ENCODE results near the gene FBXW7. TPM values are rescaled to one million over a fixed set of nuclear protein-coding genes. Genes with fewer than 3 reads are reported as not detected.

The FBXW7 gene
- total and polyA plus RNA-seq, 2 of the 13 experiments (the other 11 are each of a cell fraction or from before 2014, with no cell fraction given), result 5.0 to 40.9 TPM

GRCh38 chr4:152467101-152467500 lies 68.8 kb downstream of the FBXW7 start:
- no peak for ATAC-seq
- CTCF ChIA-PET (ENCODE audit: low intra/inter-chr PET ratio, low total read pairs), result no interaction called here
- in situ Hi-C loops (cut with HindIII; ENCODE audit: extremely low pct_ligation_motif_present, low pct_unique_long_range_greater_than_20kb), result no loop called here
- Histone ChIP-seq H3K79me2 (ENCODE audit: insufficient read depth, low read length) (peaks cover 32% of the 10 kb centered on the region), H3K4me3 (replicated peaks in 1 of 3; ENCODE audit: insufficient read depth in 1 of 3, low read depth in 2 of 3, low read length in 3 of 3) (no peak overlapping the region), H2AFZ (ENCODE audit: low read length) (no peak overlapping the region), H3K9ac (ENCODE audit: insufficient read depth, low read depth, low read length) (no peak overlapping the region), H3K36me3 (replicated peaks in 1 of 2; ENCODE audit: control insufficient read depth in 1 of 2, insufficient read depth in 2 of 2, low read length in 2 of 2) (no peaks in the 10 kb centered on the region), H3K9me3 (ENCODE audit: low read length) (no peaks in the 10 kb centered on the region), H3K27ac (ENCODE audit: extremely low read length, insufficient read depth, low read length) (no peak overlapping the region), H3K27me3 (ENCODE audit: control insufficient read depth in 1 of 2, insufficient read depth in 2 of 2, low read length in 2 of 2) (no peaks in the 10 kb centered on the region), H3K4me2 (ENCODE audit: low read depth, low read length) (no peak overlapping the region), H3K4me1 (ENCODE audit: insufficient read depth, low read length) (peaks cover 24% of the 10 kb centered on the region), H4K20me1 (ENCODE audit: insufficient read depth, low read length) (no peaks in the 10 kb centered on the region)
- no peak for FAIRE-seq
- no peak for TF ChIP-seq JUN (CRISPR knock-in tag; IDR thresholded peaks at IDR 0.05)
- TF ChIP-seq TEF (CRISPR knock-in tag; IDR thresholded peaks at IDR 0.05), result no peak
- TF ChIP-seq ZNF552 (CRISPR knock-in tag; IDR thresholded peaks at IDR 0.05; ENCODE audit: borderline replicate concordance), result no peak
- no peak for TF ChIP-seq DMTF1 (CRISPR knock-in tag; IDR thresholded peaks at IDR 0.05)
- TF ChIP-seq ZNF761 (CRISPR knock-in tag; conservative IDR thresholded peaks at IDR 0.05), result no peak
- TF ChIP-seq SAFB2 (CRISPR knock-in tag; IDR thresholded peaks at IDR 0.05; ENCODE audit: borderline replicate concordance, low read depth), result no peak
- no peak for TF ChIP-seq TGIF2 (CRISPR knock-in tag; IDR thresholded peaks at IDR 0.05)
- TF ChIP-seq ZNF670 (CRISPR knock-in tag; IDR thresholded peaks at IDR 0.05; ENCODE audit: borderline replicate concordance), result no peak
- no peak for TF ChIP-seq IRF1 (CRISPR knock-in tag; IDR thresholded peaks at IDR 0.05; ENCODE audit: low read depth)
- TF ChIP-seq RBM22 (optimal IDR thresholded peaks at IDR 0.05; ENCODE audit: low read length), result no peak
- TF ChIP-seq CREB1 (IDR thresholded peaks at IDR 0.05), result no peak
- no peak for TF ChIP-seq CREB1 (CRISPR knock-in tag; IDR thresholded peaks at IDR 0.05)
- no peak for TF ChIP-seq ERF (CRISPR knock-in tag; IDR thresholded peaks at IDR 0.05)
- no peak for TF ChIP-seq ZNF235 (CRISPR knock-in tag; IDR thresholded peaks at IDR 0.05; ENCODE audit: borderline replicate concordance)
- TF ChIP-seq ZNF224 (CRISPR knock-in tag; IDR thresholded peaks at IDR 0.05), result no peak
- no peak for TF ChIP-seq ZNF777 (CRISPR knock-in tag; IDR thresholded peaks at IDR 0.05)
- DNase-seq (ENCODE audit: low spot score), result no peak
- POLR2A ChIA-PET, result no interaction called here
- intact Hi-C loops (cut with micrococcal nuclease; ENCODE audit: unreplicated experiment), result no loop called here
- WGBS (ENCODE audit: low lambda C conversion rate), result 94% methylated on average over 4 of the region's 4 CpGs
- no TSS peak for BruUV-seq (replicated peaks)

Data from HepG2 (cell line).